RWPE2 (cell line): ENCODE data around the gene GAREM1.

Experiments used
- ATAC-seq: fragments of 200-7000 bp; cut with Tn5 transposase; 3 replicates; pipeline ENCODE4 v1.9.1; 2021; ENCODE audit warnings: low read depth
- DNase-seq: peaks from one replicate; pipeline ENCODE4 v3.0.0-alpha.2; 2020; ENCODE audit warnings: low spot score
- H3K27ac ChIP-seq: fragments of 450-650 bp; 2 replicates; pipeline ENCODE4 v1.5.1; 2017; ENCODE audit warnings: mild to moderate bottlenecking; ENCODE audit not compliant: poor library complexity, severe bottlenecking
- H3K27me3 ChIP-seq: fragments of 250-450 bp; sonication (Bioruptor Pico); 2 replicates; pipeline ENCODE4 v1.5.1; 2021; ENCODE audit warnings: mild to moderate bottlenecking, moderate library complexity; ENCODE audit not compliant: insufficient read depth, poor library complexity, severe bottlenecking
- H3K36me3 ChIP-seq: fragments of 250-450 bp; sonication (Bioruptor Pico); 2 replicates; pipeline ENCODE4 v1.5.1; 2020; ENCODE audit warnings: low read depth, mild to moderate bottlenecking, moderate library complexity
- H3K4me1 ChIP-seq: fragments of 250-450 bp; sonication (Bioruptor Pico); 2 replicates; pipeline ENCODE4 v1.5.1; 2021; ENCODE audit warnings: mild to moderate bottlenecking, moderate library complexity; ENCODE audit not compliant: insufficient read depth, poor library complexity, severe bottlenecking
- H3K4me3 ChIP-seq: fragments of 250-450 bp; sonication (Bioruptor Pico); 2 replicates; pipeline ENCODE4 v1.5.1; 2021; ENCODE audit warnings: mild to moderate bottlenecking, moderate library complexity; ENCODE audit not compliant: severe bottlenecking
- H3K9me3 ChIP-seq: fragments of 250-450 bp; sonication (Bioruptor Pico); 2 replicates; pipeline ENCODE4 v1.5.1; 2021; ENCODE audit warnings: mild to moderate bottlenecking, moderate library complexity; ENCODE audit not compliant: severe bottlenecking
- CTCF ChIP-seq: fragments of 450-650 bp; IDR thresholded peaks from one replicate; pipeline ENCODE4 v1.5.1; 2017; ENCODE audit warnings: mild to moderate bottlenecking, moderate library complexity; ENCODE audit not compliant: poor library complexity, severe bottlenecking

GAREM1 gene

DNA sequence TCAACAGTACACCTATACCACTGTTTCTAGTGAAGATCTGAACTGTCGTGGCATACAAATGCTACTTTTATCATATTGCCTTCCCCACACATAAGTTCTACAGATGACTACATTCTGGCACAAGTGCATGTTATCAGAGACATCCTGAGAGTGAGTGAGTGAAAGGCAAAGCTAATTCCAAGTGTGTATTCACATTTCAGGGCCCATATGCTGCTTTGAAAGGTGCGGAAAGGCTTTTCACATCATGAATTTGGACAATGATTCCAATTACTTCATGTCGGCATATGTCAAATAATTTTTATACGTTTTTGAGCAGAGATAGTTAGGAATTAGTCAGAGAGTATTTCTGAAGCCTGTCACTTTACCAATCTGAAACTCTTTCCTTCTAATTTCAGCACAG, 101.7 kb downstream of the GAREM1 start:
- ATAC-seq (no peak), DNase-seq (no peak)
- no peak for TF ChIP-seq CTCF
- Histone ChIP-seq H3K4me1 (peaks cover 26% of the 10 kb centered on the region), H3K36me3 (no peaks in the 10 kb centered on the region), H3K27me3 (no peaks in the 10 kb centered on the region), H3K4me3 (no peak overlapping the region), H3K27ac (no peak overlapping the region), H3K9me3 (no peaks in the 10 kb centered on the region)

GRCh38 chr18:32368170-32368569, 102.5 kb downstream of the GAREM1 start:
- no peak overlapping the region for H3K27ac ChIP-seq
- no peaks in the 10 kb centered on the region for H3K36me3 ChIP-seq
- no peaks in the 10 kb centered on the region for H3K9me3 ChIP-seq
- peaks cover 19% of the 10 kb centered on the region for H3K4me1 ChIP-seq
- H3K27me3 ChIP-seq, result no peaks in the 10 kb centered on the region
- H3K4me3 ChIP-seq, result no peak overlapping the region
- no peak for TF ChIP-seq CTCF
- DNase-seq (no peak), ATAC-seq (no peak)

- TF ChIP-seq CTCF, result no peak
- Histone ChIP-seq H3K4me3 (no peak overlapping the region), H3K9me3 (no peaks in the 10 kb centered on the region), H3K27me3 (no peaks in the 10 kb centered on the region), H3K27ac (no peak overlapping the region), H3K4me1 (peaks cover 18% of the 10 kb centered on the region), H3K36me3 (no peaks in the 10 kb centered on the region)
- ATAC-seq, result no peak
- DNase-seq, result no peak
Observed at GRCh38 chr18:32366586-32367538, 103.8 kb downstream of the GAREM1 start.

DNA sequence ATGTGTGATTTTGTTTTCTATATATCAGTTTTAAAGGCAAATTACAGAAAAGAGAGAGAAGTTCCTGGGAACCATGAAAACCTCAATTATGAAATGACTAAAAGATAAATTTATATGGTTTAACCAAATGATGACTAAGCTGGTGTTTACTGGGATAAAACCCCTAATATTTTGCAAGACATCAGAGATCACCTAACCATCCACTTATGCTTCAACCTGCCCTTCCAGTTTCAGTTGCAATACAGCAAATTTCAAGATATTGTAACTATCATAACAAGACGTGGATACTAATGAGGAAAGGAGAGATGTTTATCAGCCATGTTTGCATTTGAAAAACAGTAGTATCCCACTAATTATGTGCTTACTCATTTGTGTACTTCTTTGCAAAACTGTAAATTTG, 108.2 kb downstream of the GAREM1 start:
- Histone ChIP-seq H3K9me3 (no peaks in the 10 kb centered on the region), H3K4me1 (peaks cover 23% of the 10 kb centered on the region), H3K27ac (peak overlapping the region; percentile 12), H3K4me3 (no peak overlapping the region), H3K27me3 (no peaks in the 10 kb centered on the region), H3K36me3 (no peaks in the 10 kb centered on the region)
- no peak for TF ChIP-seq CTCF
- no peak for DNase-seq
- peak; percentile 82 for ATAC-seq
